GM04504 (cell line): Measurements from ENCODE around the gene SMIM8.
A peak's percentile ranks its signal among the peaks of the same experiment; 100 is the strongest.

Experiments used
- DNase-seq: peaks from one replicate; pipeline ENCODE4 v3.0.0-alpha.2; 2012; ENCODE audit warnings: low read depth

SMIM8 gene

GRCh38 chr6:87336367-87336766, 14.0 kb downstream of the SMIM8 start:
- no peak for DNase-seq

GRCh38 chr6:87340230-87340629, 17.8 kb downstream of the SMIM8 start:
- DNase-seq = no peak

GRCh38 chr6:87341158-87341557, 18.8 kb downstream of the SMIM8 start:
- DNase-seq = no peak

- DNase-seq = no peak
Measured at GRCh38 chr6:87341899-87342298, 19.5 kb downstream of the SMIM8 start.

- no peak for DNase-seq
Measured at GRCh38 chr6:87342829-87343228, 20.4 kb downstream of the SMIM8 start.

GRCh38 chr6:87344731-87345130, 22.3 kb downstream of the SMIM8 start, which contains the start of gene C6orf163:
TSS of gene C6orf163 (plus strand) at chr6:87344813. CDS start at chr6:87345100, 287 bp downstream.
- DNase-seq = no peak

GRCh38 chr6:87346700-87347099, 24.3 kb downstream of the SMIM8 start:
- no peak for DNase-seq

GRCh38 chr6:87349896-87350295, 27.5 kb downstream of the SMIM8 start:
- DNase-seq = no peak

GRCh38 chr6:87350516-87350915, 28.1 kb downstream of the SMIM8 start:
- DNase-seq = no peak

GRCh38 chr6:87351583-87351982, 29.2 kb downstream of the SMIM8 start:
- DNase-seq = no peak

- no peak for DNase-seq
Measured at GRCh38 chr6:87356181-87356580, 33.8 kb downstream of the SMIM8 start.

- DNase-seq = no peak
Measured at GRCh38 chr6:87357479-87358196, 35.2 kb downstream of the SMIM8 start.

- DNase-seq = no peak
Measured at GRCh38 chr6:87364602-87365252, 42.3 kb downstream of the SMIM8 start.

GRCh38 chr6:87366072-87366827, 43.9 kb downstream of the SMIM8 start:
- DNase-seq = no peak

- DNase-seq = no peak
Measured at GRCh38 chr6:87366899-87367298, 44.5 kb downstream of the SMIM8 start.

- DNase-seq = no peak
Measured at GRCh38 chr6:87373377-87373776, 51.0 kb downstream of the SMIM8 start.

- no peak for DNase-seq
Measured at GRCh38 chr6:87375315-87375714, 52.9 kb downstream of the SMIM8 start.

GRCh38 chr6:87376643-87377042, 54.3 kb downstream of the SMIM8 start:
- DNase-seq = no peak

GRCh38 chr6:87378947-87379346, 56.6 kb downstream of the SMIM8 start:
- DNase-seq = no peak

GRCh38 chr6:87382861-87383260, 60.5 kb downstream of the SMIM8 start:
- DNase-seq = no peak

- no peak for DNase-seq
Measured at GRCh38 chr6:87384038-87384437, 61.6 kb downstream of the SMIM8 start.

GRCh38 chr6:87384449-87384848, 62.1 kb downstream of the SMIM8 start:
- no peak for DNase-seq

GRCh38 chr6:87391334-87391733, 68.9 kb downstream of the SMIM8 start:
- DNase-seq = peak; percentile 10
